Endothelial cell of umbilical vein (primary cell): Measurements from ENCODE around the gene ZFR. TPM values are rescaled to one million over a fixed set of nuclear protein-coding genes. Genes with fewer than 3 reads are reported as not detected.

Experiments
- BruUV-seq: library from RNA; stranded (reverse); fragments of 400-500 nt; replicated peaks from 2 replicates; lab custom pipeline; 2021; lab: Mats Ljungman, UMichigan
- CTCF ChIA-PET: fragments of 300-600, 350-600 bp; sonication (Branson Sonifier 250); formaldehyde crosslinking; loops from one replicate; lab custom pipeline; 2021; ENCODE audit warnings: antibody characterized with exemption, inconsistent platforms; lab: Charles Lee
- POLR2A ChIA-PET: fragments of 300-600, 350-600 bp; sonication (Branson Sonifier 250); formaldehyde crosslinking; loops from one replicate; lab custom pipeline; 2021; ENCODE audit warnings: antibody characterized with exemption, inconsistent platforms; lab: Charles Lee
- DNase-seq: peaks from one replicate; pipeline ENCODE4 v3.0.0-alpha.2; 2011; ENCODE audit warnings: low read depth, low spot score
- FAIRE-seq: peaks from 2 replicates; lab custom pipeline; 2011; peaks lifted over from hg19 to GRCh38; lab: Jason Lieb, UNC
- H2AFZ ChIP-seq: 2 replicates; pipeline ENCODE4 v1.6.0; 2012; ENCODE audit warnings: low read depth, low read length, control low read depth, inconsistent platforms
- H3K27ac ChIP-seq: 2 replicates; pipeline ENCODE4 v1.5.1; 2011; ENCODE audit warnings: low read depth, mild to moderate bottlenecking, control low read depth, low read length, moderate library complexity; ENCODE audit not compliant: insufficient read depth
- H3K27me3 ChIP-seq, 2 experiments: 2 replicates each; pipeline versions ENCODE4 v1.6.0 to v1.6.1; 2011; ENCODE audit warnings: low read length in 2 of 2, mixed read lengths in 1 of 2; ENCODE audit not compliant: control insufficient read depth in 2 of 2, insufficient read depth in 2 of 2
- H3K36me3 ChIP-seq, 2 experiments: 2 replicates in 1 of 2; 3 replicates in 1 of 2; pipeline ENCODE4 v1.5.1; 2011; ENCODE audit warnings: low read length in 2 of 2, mild to moderate bottlenecking in 1 of 2, moderate library complexity in 1 of 2; ENCODE audit not compliant: control insufficient read depth in 2 of 2, insufficient read depth in 2 of 2; ENCODE audit errors: extremely low read depth in 1 of 2
- H3K4me1 ChIP-seq: 3 replicates; pipeline ENCODE4 v1.5.1; 2011; ENCODE audit warnings: mild to moderate bottlenecking, low read length; ENCODE audit not compliant: control insufficient read depth, insufficient read depth; ENCODE audit errors: extremely low read depth
- H3K4me2 ChIP-seq: 2 replicates; pipeline ENCODE4 v1.6.1; 2011; ENCODE audit warnings: low read length, control low read depth, mixed read lengths; ENCODE audit not compliant: insufficient read depth
- H3K4me3 ChIP-seq, 3 experiments: fragments of 200-600 bp in 1 of 3; sonication (generic), shearing (Covaris generic) in 1 of 3; replicated peaks in 1 of 3; 2 replicates each; pipeline ENCODE4 v1.5.1; 2011 to 2016; ENCODE audit warnings: control low read depth in 3 of 3, low read length in 3 of 3, mild to moderate bottlenecking in 2 of 3, inconsistent platforms in 1 of 3, low read depth in 1 of 3, moderate library complexity in 1 of 3; ENCODE audit not compliant: insufficient read depth in 1 of 3
- H3K79me2 ChIP-seq: 2 replicates; pipeline ENCODE4 v1.6.0; 2012; ENCODE audit warnings: low read length, inconsistent platforms; ENCODE audit not compliant: control insufficient read depth, insufficient read depth
- H3K9ac ChIP-seq: replicated peaks from 2 replicates; pipeline ENCODE3; 2011; ENCODE audit warnings: low read length, control low read depth; ENCODE audit not compliant: insufficient read depth; ENCODE audit errors: extremely low read depth
- H3K9me1 ChIP-seq: replicated peaks from 3 replicates; pipeline ENCODE4 v1.6.0; 2011; ENCODE audit warnings: mild to moderate bottlenecking, low read length; ENCODE audit not compliant: control insufficient read depth, insufficient read depth; ENCODE audit errors: extremely low read depth
- H3K9me3 ChIP-seq: replicated peaks from 2 replicates; pipeline ENCODE4 v1.5.1; 2012; ENCODE audit warnings: low read length, inconsistent platforms; ENCODE audit not compliant: control insufficient read depth, insufficient read depth
- H4K20me1 ChIP-seq: replicated peaks from 2 replicates; pipeline ENCODE3; 2011; ENCODE audit warnings: mild to moderate bottlenecking, low read length; ENCODE audit not compliant: control insufficient read depth, insufficient read depth; ENCODE audit errors: extremely low read depth
- EZH2 ChIP-seq: IDR thresholded peaks from 2 replicates; pipeline ENCODE4 v1.6.1; 2012; ENCODE audit warnings: borderline replicate concordance, low read depth, mild to moderate bottlenecking, moderate library complexity, low read length, inconsistent platforms; ENCODE audit not compliant: severe bottlenecking
- FOS ChIP-seq: IDR thresholded peaks from 2 replicates; pipeline ENCODE4 v1.6.1; 2011; ENCODE audit warnings: mild to moderate bottlenecking, low read length, moderate library complexity, borderline replicate concordance; ENCODE audit not compliant: insufficient read depth
- GATA2 ChIP-seq: IDR thresholded peaks from 2 replicates; pipeline ENCODE4 v1.7.0; 2011; ENCODE audit warnings: low read depth, mild to moderate bottlenecking, moderate library complexity, mixed read lengths, low read length; ENCODE audit not compliant: insufficient read length, insufficient read depth
- JUN ChIP-seq: IDR thresholded peaks from 2 replicates; pipeline ENCODE4 v1.6.1; 2011; ENCODE audit warnings: borderline replicate concordance, low read depth; ENCODE audit not compliant: insufficient read length, insufficient read depth
- MYC ChIP-seq: IDR thresholded peaks from one replicate; pipeline ENCODE4 v1.6.1; 2011; ENCODE audit warnings: mild to moderate bottlenecking, low read depth, low read length
- POLR2A ChIP-seq: IDR thresholded peaks from 2 replicates; pipeline ENCODE4 v1.6.1; 2012; ENCODE audit warnings: low read depth, mild to moderate bottlenecking, control low read depth, low read length
- POLR2AphosphoS5 ChIP-seq: IDR thresholded peaks from 2 replicates; pipeline ENCODE4 v1.6.1; 2012; ENCODE audit warnings: low read depth, mild to moderate bottlenecking, control low read depth, low read length, moderate library complexity; ENCODE audit not compliant: insufficient read depth
- dilution Hi-C: fragments of 300-500 bp; cut with MboI; formaldehyde crosslinking; loops from one replicate; pipeline ENCODE4 v1.15.0; 2019; ENCODE audit warnings: low sequenced_read_pairs; ENCODE audit not compliant: extremely low pct_ligation_motif_present
- intact Hi-C: fragments of 100-400 bp; cut with micrococcal nuclease; formaldehyde crosslinking; loops from one replicate; pipeline ENCODE4 v1.10.0; 2022
- polyA plus RNA-seq, 4 experiments: library from polyadenylated mRNA; depleted of rRNA in 3 of 4; stranded (reverse) in 3 of 4; unstranded in 1 of 4; fragments of >200 nt; gene quantifications; 2 replicates each; pipeline versions ENCODE4 v1.2.1 to v1.2.3, GENCODE V29; 2011 to 2012; ENCODE audit warnings: missing spikeins in 1 of 4
- total RNA-seq: library from RNA; stranded (reverse); gene quantifications from 2 replicates; pipeline ENCODE4 v1.2.3, GENCODE V29; 2021
- TF ChIP-seq, protein P1 (sequence below): IDR thresholded peaks from 2 replicates; pipeline ENCODE4 v1.6.1; 2011; ENCODE audit not compliant: insufficient read depth, insufficient read length
- TF ChIP-seq, protein P2 (sequence below), 2 donors: IDR thresholded peaks; 1 replicate in 1 of 2; 2 replicates in 1 of 2; pipeline ENCODE4 v1.5.1; 2011; ENCODE audit warnings: low read length in 2 of 2, mild to moderate bottlenecking in 2 of 2, moderate library complexity in 2 of 2, control low read depth in 1 of 2, inconsistent platforms in 1 of 2, low read depth in 1 of 2; ENCODE audit not compliant: insufficient read depth in 1 of 2; ENCODE audit errors: extremely low read depth in 1 of 2

The ZFR gene
- total and polyA plus RNA-seq, 2 donors (not counting 3 experiments of a cell fraction or from before 2014, with no cell fraction given) = 60.1 to 79.4 TPM

DNA sequence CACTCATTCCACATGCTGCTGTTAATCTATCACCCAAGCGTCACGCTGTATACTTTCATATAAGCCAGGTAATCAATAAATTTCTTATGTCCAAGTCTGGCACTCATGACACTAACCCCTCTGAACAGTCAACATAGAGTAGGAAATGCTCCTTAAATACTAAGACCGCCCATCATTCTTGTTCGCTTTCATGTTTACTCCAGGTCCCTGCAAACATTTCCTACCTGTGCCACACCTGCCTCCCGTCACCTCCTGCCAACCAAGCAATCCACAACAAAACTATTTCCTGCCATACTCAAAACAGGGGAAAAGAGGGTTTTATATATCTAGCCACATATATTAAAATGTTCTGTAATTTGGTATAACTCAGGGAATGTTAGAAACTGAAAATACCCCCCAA is 39.0 kb downstream of the ZFR start:
- H3K36me3 ChIP-seq = peaks cover 18 to 25% of the 10 kb centered on the region in 2 experiments
- TF ChIP-seq MYC = no peak
- no peak for TF ChIP-seq POLR2AphosphoS5
- TF ChIP-seq, protein P1, sequence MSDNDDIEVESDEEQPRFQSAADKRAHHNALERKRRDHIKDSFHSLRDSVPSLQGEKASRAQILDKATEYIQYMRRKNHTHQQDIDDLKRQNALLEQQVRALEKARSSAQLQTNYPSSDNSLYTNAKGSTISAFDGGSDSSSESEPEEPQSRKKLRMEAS = no peak
- H3K4me3 ChIP-seq = no peak overlapping the region
- BruUV-seq = no TSS peak
- no peaks in the 10 kb centered on the region for H3K27me3 ChIP-seq
- no peaks in the 10 kb centered on the region for H3K4me1 ChIP-seq
- peaks cover 12% of the 10 kb centered on the region for H3K79me2 ChIP-seq
- POLR2A ChIA-PET = no interaction called here
- DNase-seq (no peak), FAIRE-seq (no peak)
- no peak overlapping the region for H3K4me2 ChIP-seq
- dilution Hi-C loops (no loop called here), intact Hi-C loops (no loop called here)
- H3K27ac ChIP-seq = no peak overlapping the region
- no peak overlapping the region for H2AFZ ChIP-seq
- H3K9me3 ChIP-seq = no peaks in the 10 kb centered on the region
- CTCF ChIA-PET = interaction anchor here (2.9 kb wide), 1 partner anchor 185 kb away, joined by 10 read pairs; no protein-coding TSS in a partner anchor
- no peaks in the 10 kb centered on the region for H3K9me1 ChIP-seq
- no peak overlapping the region for H3K9ac ChIP-seq
- H4K20me1 ChIP-seq = peaks cover 2% of the 10 kb centered on the region

DNA sequence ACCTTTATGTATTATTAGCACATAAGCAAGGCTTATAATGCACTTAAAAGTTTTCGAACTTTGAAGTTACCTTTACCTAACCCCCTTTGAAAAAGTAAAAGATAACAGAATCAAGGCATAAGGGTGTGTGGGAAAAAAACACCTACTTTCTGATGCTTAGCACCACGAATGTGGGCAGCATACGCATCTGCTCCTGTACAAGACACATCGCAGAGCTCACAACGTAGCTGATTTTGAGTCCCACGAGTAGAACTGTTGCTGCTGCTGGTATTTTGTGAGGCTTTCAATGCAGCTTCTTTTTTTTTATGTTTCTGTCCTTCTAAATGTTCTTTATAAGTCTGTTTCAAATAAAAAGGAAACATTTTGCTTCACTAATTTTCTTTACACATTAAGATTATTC is 40.8 kb downstream of the ZFR start:
- ChIA-PET POLR2A (no interaction called here), CTCF (interaction anchor here (1.0 to 2.9 kb wide), 2 partner anchors 12 to 186 kb away, joined by 3 to 10 read pairs; no protein-coding TSS in a partner anchor)
- H3K4me1 ChIP-seq = no peaks in the 10 kb centered on the region
- dilution Hi-C loops = no loop called here
- H3K4me3 ChIP-seq = no peak overlapping the region
- BruUV-seq = TSS peak; percentile 20
- H3K9me3 ChIP-seq = no peaks in the 10 kb centered on the region
- no peaks in the 10 kb centered on the region for H3K9me1 ChIP-seq
- FAIRE-seq = peak; percentile 59
- no peaks in the 10 kb centered on the region for H3K27me3 ChIP-seq
- H3K9ac ChIP-seq = no peak overlapping the region
- peaks cover 22 to 28% of the 10 kb centered on the region in 2 experiments for H3K36me3 ChIP-seq
- no peak overlapping the region for H3K4me2 ChIP-seq
- H4K20me1 ChIP-seq = peaks cover 2% of the 10 kb centered on the region
- no peak overlapping the region for H3K27ac ChIP-seq
- H2AFZ ChIP-seq = no peak overlapping the region
- TF ChIP-seq, protein P1 = no peak
- no peak for TF ChIP-seq EZH2
- TF ChIP-seq FOS = no peak
- TF ChIP-seq POLR2A = no peak
- no peak for TF ChIP-seq MYC
- TF ChIP-seq POLR2AphosphoS5 = no peak
- no peak for TF ChIP-seq JUN
- TF ChIP-seq, protein P2, sequence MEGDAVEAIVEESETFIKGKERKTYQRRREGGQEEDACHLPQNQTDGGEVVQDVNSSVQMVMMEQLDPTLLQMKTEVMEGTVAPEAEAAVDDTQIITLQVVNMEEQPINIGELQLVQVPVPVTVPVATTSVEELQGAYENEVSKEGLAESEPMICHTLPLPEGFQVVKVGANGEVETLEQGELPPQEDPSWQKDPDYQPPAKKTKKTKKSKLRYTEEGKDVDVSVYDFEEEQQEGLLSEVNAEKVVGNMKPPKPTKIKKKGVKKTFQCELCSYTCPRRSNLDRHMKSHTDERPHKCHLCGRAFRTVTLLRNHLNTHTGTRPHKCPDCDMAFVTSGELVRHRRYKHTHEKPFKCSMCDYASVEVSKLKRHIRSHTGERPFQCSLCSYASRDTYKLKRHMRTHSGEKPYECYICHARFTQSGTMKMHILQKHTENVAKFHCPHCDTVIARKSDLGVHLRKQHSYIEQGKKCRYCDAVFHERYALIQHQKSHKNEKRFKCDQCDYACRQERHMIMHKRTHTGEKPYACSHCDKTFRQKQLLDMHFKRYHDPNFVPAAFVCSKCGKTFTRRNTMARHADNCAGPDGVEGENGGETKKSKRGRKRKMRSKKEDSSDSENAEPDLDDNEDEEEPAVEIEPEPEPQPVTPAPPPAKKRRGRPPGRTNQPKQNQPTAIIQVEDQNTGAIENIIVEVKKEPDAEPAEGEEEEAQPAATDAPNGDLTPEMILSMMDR (IDR thresholded peaks at IDR 0.05; ENCODE audit: extremely low read depth in 1 of 2, insufficient read depth in 1 of 2, low read depth in 1 of 2, low read length in 2 of 2) = no peak
- no peak for TF ChIP-seq GATA2
- H3K79me2 ChIP-seq = peaks cover 10% of the 10 kb centered on the region
- DNase-seq = no peak
- intact Hi-C loops = no loop called here
